NCI-H2196 (cell line): ENCODE results near the gene RNF208.

Experiments used
- DNase-seq: peaks from one replicate; lab custom pipeline; 2025; ENCODE audit not compliant: unreplicated experiment; lab: John Stamatoyannopoulos, UW

RNF208 gene

DNA sequence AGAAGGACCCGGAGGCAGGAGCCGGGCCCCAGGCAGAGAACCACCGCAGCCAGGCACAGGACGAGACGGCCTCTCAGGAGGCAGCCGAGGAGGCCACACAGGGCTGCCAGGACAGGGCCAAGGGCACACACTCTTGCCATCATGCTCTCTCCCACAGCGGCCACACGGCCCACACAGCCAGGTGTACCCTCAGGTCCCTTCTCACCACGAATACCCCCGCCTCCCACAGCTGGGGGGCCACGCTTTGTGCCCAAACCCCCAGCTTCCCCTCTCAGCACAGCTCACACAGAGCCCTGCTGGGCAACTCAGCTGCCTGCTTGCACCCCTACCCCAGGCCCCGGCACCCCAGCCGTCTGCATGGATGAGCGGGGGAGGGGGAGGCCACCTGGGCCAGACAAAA lies 28.3 kb downstream of the RNF208 start:
- no peak for DNase-seq

DNA sequence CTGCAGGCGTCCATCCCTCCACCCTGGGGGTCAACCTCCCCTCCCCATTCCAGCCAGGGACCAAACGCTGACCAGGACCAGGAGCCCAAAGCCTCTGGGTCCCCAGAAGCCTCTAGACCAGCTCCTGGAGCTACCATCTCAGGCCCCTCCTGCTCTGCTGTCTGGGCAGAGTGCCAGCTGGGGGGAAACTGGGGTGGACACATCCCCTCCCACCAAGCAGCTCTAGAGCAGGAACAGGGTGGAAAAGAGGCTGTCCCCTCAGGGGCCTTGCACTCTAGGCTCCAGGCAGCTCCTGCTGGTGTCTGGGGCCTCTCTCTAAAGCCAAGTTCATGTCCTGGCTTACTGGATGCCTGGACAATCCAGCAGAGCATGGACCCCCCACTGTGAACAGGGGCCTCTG lies 29.2 kb downstream of the RNF208 start:
- no peak for DNase-seq

DNA sequence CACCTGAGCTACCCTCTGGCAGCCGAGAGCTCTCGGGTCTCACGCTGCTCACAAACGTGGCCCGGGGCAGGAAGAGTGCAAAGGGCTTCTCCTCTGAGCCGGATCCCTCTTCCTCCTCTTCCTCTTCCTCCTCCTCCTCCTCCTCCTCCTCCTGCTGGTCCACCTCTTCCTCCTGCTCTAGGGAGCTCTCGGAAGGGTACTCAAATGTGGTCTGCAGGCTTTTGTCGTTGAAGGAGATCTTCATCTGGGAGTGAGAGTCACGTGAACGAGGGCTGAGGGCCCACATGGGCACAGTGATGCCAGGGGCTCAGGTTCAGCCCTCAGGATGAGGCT lies 29.6 kb downstream of the RNF208 start:
- DNase-seq = no peak

DNA sequence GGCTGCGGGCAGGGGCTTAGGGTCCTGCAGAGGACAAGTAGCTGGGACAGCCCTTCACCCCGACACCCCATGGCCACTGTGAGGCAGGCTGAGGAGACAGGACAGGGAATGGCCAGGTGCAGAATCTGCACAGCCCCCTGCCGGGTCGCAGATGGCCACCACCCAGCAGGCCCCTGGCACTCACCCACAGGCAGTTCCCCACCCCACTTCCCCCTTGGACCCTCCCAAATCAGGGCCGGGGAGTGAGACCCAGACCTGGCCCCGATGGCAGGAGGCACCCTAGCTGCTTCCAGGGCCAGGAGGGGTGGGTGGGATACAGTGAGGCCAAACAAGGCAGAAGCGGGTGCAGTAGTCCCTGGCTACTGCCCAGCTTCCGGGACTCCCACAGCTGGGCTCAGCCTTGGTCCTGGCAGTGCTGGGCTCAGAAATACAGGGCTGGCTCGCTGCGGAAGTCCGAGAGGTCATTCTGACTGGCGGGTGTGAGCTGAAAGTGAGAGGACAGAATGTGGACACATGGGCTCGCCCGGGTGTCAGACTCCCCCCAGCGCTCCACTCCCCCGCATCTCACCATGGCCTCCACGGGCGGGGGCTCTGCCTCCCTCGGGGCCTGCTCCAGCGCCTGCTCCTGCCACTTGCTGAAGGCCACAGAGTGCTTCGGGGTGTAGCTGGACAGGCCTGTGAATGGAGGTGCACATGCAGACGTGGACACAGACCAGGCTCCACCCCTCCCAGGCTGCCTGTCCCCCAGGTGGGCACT lies 30.2 kb downstream of the RNF208 start:
- no peak for DNase-seq

DNA sequence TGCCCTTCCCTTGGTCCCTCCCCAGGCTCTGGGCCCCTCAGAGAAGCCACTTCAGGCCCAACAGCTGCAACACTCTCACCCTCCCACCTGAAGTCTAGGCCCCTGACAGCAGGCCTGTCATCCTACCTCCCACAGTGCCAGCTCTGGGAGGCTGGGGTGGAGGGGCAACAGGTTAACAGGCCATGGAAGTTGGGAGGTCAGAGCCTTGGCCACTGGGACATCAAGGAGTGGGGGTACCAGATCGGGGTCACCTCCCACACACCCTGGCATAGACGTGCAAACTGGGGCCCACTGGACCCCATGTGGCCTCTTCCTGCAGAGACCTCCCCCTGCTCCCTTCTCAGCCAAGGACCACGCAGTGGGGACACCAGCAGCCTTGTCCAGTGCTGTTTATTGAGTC lies 30.8 kb downstream of the RNF208 start:
- no peak for DNase-seq

DNA sequence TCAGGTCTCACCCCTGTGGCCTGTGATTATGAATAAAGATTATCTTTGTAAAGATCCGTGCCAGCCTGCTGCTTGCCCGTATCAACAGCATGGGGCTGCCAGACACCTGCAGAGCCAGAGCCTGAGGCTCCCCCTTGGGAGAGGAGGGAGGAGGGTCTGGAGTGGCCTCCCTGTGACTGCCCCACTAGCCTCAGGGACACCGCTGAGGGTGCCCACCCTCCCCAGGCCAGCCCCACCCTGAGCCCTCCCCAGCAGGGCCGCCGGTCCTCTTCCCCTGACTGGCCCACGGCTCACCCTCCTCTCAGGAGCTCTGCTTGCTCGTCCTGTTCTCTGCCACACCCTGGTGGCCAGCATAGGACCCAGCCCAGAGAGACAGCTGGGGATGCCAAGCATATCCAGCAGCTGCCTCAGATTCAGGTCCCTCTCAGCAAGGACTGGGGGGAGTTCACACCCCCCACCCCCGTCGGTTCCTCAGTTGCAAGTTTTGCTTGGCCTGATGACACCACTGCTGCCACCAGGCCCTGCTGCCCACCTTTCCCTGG lies 31.7 kb downstream of the RNF208 start:
- no peak for DNase-seq

DNA sequence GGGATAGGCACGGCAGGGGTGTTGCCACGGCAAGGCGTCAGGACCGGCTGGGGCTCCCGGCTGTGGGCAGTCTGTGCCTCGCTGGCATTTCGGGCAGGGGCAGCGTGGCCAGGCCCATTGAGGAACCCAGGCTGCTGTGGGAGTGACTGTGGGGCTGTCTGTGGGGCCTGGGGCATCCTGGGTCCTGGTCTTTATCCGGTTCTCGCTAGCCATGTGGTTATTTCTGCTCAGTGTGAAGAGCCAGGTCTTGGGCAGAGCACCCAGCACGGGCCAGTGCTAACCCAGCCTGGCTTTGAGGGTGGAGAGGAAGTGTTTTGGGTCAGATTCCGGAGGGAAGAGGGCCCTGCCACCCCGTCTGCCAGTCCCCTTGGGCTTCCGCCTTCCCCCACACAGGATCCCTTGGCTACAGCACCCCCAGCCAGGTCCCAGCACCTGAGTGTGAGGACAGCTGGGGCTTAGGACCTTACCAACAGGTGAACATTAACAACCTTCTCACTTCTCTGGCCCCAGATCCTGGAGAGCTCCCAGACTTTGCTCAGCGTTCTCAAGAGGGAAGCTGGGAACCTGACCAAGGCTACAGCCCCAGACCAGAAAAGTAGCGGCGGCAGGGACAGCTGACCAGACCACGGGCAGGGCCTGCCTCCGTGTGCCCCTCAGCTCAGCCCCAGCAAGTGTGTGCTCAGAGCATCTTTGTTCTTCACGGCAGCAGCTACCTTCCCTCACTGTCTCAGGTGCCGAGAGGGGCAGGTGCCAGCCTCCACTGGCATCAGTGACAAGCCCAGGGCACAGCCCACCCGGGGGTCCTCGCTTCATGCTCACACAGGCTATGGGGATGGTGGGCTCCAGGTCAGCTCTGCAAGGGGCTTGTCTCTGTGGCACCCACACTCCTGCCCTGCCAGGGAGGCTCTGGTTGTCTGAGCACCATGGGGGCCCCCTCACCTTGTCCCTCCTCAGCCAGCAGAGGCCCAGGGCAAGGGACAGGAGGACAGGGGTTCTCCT lies 32.4 kb downstream of the RNF208 start:
- DNase-seq = no peak

DNA sequence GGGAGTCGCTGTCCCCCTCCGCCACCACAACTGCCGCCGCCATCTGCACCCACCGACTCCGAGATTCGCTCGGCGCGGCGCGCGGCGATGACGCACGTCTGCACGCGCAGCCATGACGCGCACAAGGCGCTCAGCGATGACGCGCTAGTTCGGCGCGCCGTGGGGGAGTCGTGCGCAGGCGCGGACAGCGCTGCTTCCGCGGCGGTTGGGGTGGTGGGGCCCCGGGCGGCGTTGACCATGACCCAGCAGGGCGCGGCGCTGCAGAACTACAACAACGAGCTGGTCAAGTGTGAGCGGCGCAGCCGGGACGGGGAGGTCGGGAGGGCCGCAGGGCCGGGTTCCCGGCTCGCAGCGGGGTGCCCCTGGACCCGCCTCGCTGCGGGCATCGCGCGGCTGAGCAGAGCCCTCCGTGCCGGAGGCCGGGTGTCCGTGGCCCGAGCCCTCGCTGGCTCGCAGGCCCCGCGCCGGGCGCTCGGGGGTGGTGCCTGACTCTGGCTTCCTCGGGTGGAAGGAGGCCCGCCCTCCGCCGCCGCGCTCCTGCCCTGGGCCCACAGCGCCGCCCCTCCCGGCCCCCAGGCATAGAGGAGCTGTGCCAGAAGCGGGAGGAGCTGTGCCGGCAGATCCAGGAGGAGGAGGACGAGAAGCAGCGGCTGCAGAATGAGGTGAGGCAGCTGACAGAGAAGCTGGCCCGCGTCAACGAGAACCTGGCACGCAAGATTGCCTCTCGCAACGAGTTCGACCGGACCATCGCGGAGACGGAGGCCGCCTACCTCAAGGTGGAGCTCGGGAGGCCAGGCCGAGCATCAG lies 33.3 kb downstream of the RNF208 start, which contains the start of the genes ANAPC2 and SSNA1:
Gene ANAPC2 (minus strand): TSS at position 71 of the 807 bp plus-strand sequence. CDS start 28 bp downstream, at position 43.
Gene SSNA1 (plus strand): TSS at position 187 of the 807 bp plus-strand sequence. CDS start 51 bp downstream, at position 238.
- peak; percentile 96 for DNase-seq

DNA sequence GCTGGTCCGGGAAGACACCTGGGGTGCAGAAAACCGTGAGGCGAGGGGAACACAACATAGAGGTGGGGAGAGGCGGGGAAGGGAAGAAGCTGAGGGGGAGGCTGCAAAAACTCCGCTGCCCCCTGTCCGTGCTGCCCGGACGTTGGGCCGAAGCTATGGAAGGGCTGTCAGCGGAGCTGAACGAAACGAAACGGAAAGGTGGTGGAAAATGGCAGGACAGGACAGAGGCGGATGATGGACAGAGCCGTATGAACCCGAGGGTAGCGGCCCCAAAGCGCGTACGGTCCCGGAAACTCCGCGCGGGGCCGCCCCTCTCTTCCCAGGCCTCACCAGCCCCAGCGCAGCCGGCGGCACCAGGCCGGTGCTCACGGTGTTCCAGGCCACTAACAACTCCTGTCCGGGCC lies 34.0 kb downstream of the RNF208 start:
- DNase-seq = no peak

DNA sequence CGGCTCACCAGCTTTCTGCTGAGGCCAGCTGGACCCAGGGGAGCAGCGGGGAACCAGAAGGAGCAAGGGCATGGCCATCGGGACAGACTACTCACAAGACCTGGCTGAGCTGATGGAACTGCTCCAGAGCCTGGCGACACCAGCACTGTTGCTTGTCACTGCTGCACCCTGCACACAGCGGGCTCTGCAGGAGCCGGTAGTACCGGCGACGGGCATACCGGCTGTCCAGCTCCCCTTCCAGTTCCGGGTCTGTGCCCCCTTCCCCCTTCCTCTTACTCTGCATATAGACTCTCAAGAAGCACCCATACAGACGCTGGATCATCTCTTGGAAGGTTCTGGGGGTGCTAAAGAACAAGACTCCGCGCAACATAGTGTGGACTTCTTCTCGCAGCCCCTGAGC lies 34.7 kb downstream of the RNF208 start:
- DNase-seq = no peak

DNA sequence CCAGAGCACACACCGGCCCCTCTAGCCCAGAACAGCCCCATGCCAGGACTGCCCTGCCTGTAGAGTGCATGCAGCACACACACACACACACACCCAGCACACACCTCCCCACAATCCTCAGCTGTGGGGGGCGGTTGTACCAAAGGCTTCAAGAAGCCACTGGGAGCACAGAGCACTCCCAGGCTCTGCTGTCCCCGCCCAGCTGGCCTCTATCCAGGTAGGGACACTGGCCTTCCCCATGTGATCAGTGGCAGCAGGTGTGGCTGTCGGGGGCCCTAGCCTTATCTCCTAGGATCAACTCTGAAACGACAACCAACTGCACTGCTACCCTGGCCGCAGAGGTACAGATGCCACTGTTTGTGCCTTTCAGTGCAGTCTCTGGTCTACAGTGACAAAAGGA lies 35.7 kb downstream of the RNF208 start:
- peak; percentile 14 for DNase-seq

DNA sequence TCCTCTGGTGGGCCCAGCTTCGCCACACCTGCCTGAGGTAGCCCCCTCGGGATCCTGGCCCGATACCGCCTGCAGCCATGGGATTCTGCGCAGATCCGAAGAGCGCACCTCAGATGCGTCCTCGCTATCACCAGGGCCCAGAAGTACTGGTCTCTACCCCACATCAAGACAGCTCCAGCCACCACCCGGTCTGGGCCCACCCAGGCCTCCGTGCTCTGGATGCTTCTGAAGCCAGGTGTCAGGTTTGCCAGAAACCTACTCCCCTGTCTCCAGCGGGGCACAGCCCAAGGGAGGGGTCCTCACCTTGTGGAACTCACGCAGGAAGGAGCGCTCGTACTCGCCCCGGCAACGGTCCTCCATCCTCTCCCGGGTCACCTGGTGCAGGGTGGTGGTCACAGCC lies 36.1 kb downstream of the RNF208 start:
- DNase-seq = no peak

DNA sequence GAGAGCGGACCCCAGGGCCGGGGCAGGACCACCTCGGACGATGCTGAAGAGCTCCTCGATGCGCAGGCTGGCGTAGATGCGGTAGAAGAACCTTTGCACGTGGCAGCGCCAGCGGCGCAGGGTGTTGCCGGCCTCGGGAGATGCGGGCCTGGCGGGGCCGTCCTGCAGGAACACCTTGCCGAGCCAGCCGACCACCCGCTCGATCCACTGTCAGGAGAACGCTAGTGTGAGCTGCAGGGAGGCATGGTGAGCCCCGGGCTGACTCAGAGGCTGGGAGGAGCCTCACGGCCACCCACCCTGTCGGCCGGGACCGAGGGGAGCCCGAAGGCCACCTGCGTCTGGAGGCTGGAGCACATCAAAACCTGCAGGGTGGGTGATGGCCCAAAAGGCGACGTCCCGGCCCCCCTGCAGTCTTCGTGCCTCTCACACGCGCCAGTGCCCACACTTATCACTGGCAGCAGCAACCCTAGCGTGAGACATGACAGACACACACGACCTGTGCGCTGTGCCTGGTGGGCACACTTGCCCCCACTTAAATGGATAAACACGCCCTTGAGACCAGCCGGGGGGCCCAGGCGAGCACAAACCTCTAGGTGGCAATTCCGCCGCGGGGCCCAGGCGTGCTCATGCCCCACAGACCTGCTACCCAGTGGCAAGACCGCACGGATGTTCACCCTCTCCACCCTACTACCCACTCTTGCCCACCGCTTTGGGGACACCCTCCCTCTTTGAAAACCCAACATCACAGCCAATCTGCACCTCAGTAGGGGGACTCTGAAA lies 37.0 kb downstream of the RNF208 start:
- DNase-seq = no peak

DNA sequence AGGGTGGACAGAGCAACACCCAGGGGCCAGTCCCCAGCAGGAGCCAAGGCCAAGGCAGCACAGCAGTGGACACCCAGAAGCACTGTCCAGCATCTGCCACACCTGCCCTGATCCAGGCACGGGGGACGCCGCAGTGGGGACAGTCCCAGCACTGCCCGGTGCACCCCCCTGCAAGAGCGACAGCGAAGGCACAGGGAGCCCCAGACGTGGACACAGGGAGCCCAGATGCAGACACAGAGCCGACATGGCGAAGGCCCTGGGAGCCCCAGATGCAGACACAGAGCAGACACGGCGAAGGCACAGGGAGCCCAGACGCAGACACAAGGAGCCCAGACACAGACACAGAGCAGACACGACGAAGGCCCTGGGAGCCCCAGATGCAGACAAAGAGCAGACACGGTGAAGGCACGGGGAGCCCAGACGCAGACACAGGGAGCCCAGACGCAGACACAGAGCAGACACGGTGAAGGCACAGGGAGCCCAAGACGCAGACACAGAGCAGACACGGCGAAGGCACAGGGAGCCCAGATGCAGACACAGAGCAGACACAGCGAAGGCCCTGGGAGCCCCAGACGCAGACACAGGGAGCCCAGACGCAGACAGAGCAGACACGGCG lies 38.0 kb downstream of the RNF208 start:
- no peak for DNase-seq

DNA sequence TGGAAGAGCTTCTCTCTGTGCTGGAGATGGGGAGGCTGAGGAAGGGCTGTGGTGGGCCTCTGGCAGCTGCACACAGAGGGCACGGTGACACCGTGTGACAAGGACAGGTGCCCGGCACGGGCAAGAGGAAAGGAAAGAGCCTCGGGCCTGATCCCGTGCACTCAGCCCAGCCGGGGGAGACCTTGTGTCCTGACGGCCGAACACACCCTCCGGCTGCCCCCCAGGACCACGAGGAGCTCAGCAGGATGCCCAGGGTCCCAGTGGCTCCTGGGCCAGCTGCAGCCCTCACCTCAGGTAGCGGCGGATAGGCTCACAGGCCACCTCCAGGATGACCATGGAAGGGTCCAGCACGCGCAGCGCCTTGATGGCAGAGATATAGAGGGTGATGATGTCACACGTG lies 39.2 kb downstream of the RNF208 start:
- no peak for DNase-seq

DNA sequence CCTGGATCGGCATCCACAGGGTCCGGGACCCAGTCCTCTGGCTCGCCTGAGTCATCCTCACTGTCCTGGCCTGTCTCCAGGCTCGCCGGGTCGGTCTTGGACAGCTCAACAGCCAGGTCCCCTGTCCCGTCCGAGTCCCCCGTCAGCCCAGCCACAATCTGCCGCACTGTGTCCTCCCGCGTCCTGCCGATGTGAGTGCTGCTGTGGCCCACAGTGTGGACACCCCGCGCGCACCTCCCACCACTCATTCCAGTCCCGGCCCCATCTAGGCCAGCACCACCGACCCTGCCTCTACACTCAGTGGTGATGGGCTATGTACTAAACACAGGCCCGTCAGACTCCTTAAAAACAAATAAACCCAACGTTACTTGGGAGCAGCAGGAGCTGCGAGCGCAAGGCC lies 40.4 kb downstream of the RNF208 start:
- no peak for DNase-seq

DNA sequence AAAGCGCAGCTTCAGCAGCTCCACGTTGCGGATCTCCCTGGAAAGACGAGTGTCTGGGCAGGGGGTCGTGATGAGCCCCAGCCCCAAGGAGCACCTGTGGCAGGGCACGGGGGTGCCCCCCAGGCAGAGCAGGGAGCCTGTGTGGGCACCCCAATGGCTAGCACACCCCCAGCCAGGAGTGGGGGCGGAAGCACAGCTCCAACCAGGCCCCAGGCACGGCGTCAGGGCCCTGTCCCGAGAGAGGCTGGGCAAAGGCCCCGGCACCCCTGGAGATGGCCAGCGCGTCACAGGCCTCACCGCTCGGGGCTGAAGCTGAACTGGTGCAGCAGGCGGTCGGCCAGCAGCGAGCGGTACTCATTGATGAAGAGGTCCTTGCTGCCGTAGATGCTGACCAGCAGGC lies 41.5 kb downstream of the RNF208 start:
- DNase-seq = no peak

DNA sequence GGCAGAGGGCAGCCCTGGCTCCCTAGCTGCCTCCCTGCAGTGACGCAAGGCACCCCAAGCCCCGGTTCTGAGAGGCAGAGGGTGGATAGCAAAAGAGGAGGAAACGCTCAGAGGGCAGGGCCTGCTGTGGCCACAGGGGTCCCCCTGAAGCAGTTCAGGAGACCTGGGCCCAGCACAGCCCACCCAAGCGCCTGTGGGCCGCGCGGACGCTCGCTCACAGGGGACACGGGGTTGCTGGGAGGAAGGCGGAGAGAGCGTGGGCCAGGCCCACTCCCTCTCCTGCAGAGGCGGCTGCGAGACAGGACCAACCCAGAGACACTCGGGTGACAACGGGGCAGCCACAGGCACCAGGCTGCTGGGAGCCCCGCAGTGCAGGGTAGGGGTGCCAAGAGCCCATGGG lies 42.3 kb downstream of the RNF208 start:
- no peak for DNase-seq

DNA sequence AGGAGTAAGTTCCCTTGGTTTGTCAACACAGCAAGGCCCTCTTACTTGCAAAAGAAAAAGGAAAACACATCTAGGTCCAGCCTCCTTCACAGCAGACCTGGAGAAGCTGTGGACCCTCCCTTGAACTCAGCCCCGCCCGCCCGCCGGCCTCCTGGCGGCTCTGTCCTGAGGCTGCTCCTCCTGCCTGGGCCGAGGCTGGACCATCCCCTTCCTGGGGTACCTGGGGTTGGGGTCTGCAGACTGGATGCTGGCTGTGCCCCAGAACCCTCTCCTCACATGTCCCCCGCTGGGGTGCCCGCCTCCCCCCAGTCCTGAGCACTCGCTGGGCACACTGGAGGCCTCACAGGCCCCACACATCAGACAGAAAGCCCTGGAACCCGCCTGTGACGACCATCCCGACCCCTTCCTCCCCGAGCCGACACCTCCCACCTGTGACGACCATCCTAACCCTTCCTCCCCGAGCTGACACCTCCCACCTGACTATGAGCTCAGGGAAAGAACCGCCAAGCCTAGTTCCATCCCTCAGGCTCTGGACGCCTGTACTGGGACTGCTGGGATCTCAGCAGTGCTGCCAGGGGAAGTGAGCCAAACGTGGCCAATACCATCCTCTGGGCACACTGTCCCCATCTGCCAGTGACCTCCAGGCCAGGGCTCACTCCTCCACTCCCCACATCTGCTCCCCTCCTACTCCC lies 43.0 kb downstream of the RNF208 start:
- no peak for DNase-seq
